Stomach (tissue), 9 donors: ENCODE measurements around the gene HNRNPUL1. TPM values are rescaled to one million over a fixed set of nuclear protein-coding genes. Genes with fewer than 3 reads are reported as not detected.

Source experiments
- DNase-seq, 2 donors: peaks; one replicate each; pipeline versions ENCODE4 v3.0.0 to v3.0.0-alpha.2; 2013 to 2019
- H3K27ac ChIP-seq, 5 donors: fragments of 200-600 bp in 4 of 5; sonication (generic) in 4 of 5; one replicate each; pipeline ENCODE4 v1.5.1; 2013 to 2019; ENCODE audit warnings: mild to moderate bottlenecking in 1 of 5, moderate library complexity in 1 of 5
- H3K27me3 ChIP-seq, 3 donors: fragments of 200-600 bp; sonication (generic); one replicate each; pipeline ENCODE4 v1.5.1; 2017 to 2019; ENCODE audit warnings: mixed run types in 1 of 3
- H3K36me3 ChIP-seq, 4 donors: fragments of 200-600 bp; sonication (generic); 1 replicate in 3 of 4; 2 replicates in 1 of 4; pipeline ENCODE4 v1.5.1; 2016 to 2019
- H3K4me1 ChIP-seq, 4 donors: fragments of 200-600 bp; sonication (generic); one replicate each; pipeline ENCODE4 v1.5.1; 2016 to 2019
- H3K4me3 ChIP-seq, 4 donors: fragments of 200-600 bp; sonication (generic) in 3 of 4; one replicate each; pipeline ENCODE4 v1.5.1; 2016 to 2019; ENCODE audit warnings: mild to moderate bottlenecking in 1 of 4
- H3K9me3 ChIP-seq, 4 donors: fragments of 200-600 bp; sonication (generic); one replicate each; pipeline ENCODE4 v1.5.1; 2016 to 2019
- CTCF ChIP-seq, 7 experiments: fragments of 450-650 bp in 4 of 7; fragments of 200-600 bp in 3 of 7; sonication (generic) in 3 of 7; IDR thresholded peaks; one replicate each; pipeline ENCODE4 v1.5.1; 2016 to 2019; ENCODE audit warnings: antibody characterized with exemption in 7 of 7, control low read depth in 2 of 7, mild to moderate bottlenecking in 1 of 7
- EP300 ChIP-seq: sonication (generic); formaldehyde crosslinking; IDR thresholded peaks from one replicate; pipeline ENCODE4 v1.6.1; 2017; ENCODE audit warnings: antibody characterized with exemption
- POLR2A ChIP-seq, 4 donors: fragments of 450-650 bp; IDR thresholded peaks; one replicate each; pipeline ENCODE4 v1.6.1; 2016; ENCODE audit warnings: antibody characterized with exemption in 4 of 4, control low read depth in 2 of 4, mild to moderate bottlenecking in 1 of 4, moderate library complexity in 1 of 4
- POLR2AphosphoS5 ChIP-seq, 3 donors: sonication (generic); formaldehyde crosslinking; IDR thresholded peaks; one replicate each; pipeline ENCODE4 v1.6.1; 2016; ENCODE audit warnings: antibody characterized with exemption in 3 of 3
- WGBS, 5 donors: extraction: QIAGEN DNeasy Blood & Tissue Kit in 3 of 5; methylation state at CpG; one replicate each; pipeline versions ENCODE4 v1.1.5 to v1.1.7; 2013 to 2018; 5-methylcytosine and 5-hydroxymethylcytosine counted together
- intact Hi-C: fragments of 100-400 bp; cut with DNase I; formaldehyde crosslinking; loops from one replicate; pipeline ENCODE4 v1.15.1; 2023; ENCODE audit warnings: low total_unique reads
- polyA plus RNA-seq, 3 donors: library from polyadenylated mRNA; stranded (reverse); fragments of 200-250 nt; gene quantifications; one replicate each; pipeline ENCODE4 v1.2.3, GENCODE V29; 2013
- total RNA-seq, 5 donors: library from RNA; depleted of rRNA; stranded (reverse); fragments of >200 nt; gene quantifications; one replicate each; pipeline versions ENCODE4 v1.1.0 to v1.2.3, GENCODE V29; 2014 to 2016
- donor health status: healthy with polysubstance abuse.
- donor health status: Bipolar disorder and iron deficiency.
- donor health status: healthy.

Gene HNRNPUL1
- total and polyA plus RNA-seq, 8 donors: 47.8 to 319 (median 91.8) TPM

DNA sequence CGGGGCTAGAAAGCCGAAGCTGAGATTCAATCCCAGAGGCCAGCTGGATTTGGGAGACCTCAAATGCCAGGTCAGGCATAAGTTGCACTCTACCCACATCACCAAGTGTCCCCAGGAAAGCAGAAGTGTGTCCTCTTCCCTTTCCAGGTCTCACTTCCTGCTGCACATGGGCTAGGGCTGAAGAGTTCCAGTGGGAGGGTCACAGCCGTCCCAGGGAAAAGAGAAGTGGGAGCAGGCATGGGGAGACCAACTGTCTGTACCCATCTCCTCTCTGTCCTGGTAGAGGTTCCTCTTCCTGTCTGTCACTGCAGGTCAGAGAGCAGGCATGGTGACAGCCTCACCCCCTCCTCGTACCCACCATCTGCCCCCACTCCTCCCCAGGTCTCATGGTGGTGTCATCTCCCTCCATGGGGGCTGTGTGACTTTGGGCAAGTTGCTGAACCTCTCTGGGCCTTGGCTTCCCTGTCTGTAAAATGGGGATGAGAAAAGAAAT, 30.4 kb upstream of the HNRNPUL1 start:
- peak in 1 of 2 donors; percentile 31 for DNase-seq
- intact Hi-C loops: no loop called here

DNA sequence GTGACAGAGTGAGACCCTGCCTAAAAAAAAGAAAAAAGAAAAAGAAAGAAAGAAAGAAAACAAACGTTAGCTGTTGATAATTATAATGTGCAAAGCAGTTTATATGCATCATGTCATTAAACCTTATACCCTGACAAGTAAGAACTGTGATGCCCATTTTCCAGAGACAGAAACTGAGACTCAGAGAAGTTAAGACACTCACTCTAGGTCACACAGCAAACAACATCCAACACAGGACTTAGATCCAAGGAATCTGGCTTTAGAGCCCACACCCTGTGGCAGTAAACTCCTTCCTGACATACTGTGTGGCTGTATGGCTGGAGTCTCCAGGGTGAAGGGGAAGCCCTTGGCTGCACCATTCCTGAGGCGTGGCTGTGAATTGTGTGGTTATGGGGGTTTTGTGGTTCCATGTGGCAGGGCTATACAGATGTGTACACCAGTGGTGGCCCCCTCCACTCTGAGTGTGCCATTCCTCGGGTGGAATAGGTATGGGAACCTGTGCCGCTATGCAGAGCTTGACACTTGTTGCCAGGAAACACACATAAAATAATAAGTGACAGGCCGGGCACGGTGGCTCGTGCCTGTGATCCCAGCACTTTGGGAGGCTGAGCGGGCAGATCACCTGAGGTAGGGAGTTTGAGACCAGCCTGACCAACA, 29.5 kb upstream of the HNRNPUL1 start:
- no peaks in the 10 kb centered on the region for H3K4me1 ChIP-seq
- DNase-seq: no peak
- intact Hi-C loops: no loop called here
- no peak overlapping the region for H3K4me3 ChIP-seq
- H3K27me3 ChIP-seq: no peaks in the 10 kb centered on the region
- no peaks in the 10 kb centered on the region for H3K9me3 ChIP-seq
- TF ChIP-seq POLR2A (IDR thresholded peaks at IDR 0.05) (no peak), EP300 (no peak), POLR2AphosphoS5 (IDR thresholded peaks at IDR 0.05) (no peak), CTCF (IDR thresholded peaks at IDR 0.05) (no peak)
- 81 to 85% (median 83%) methylated on average over 8 of the region's 8 CpGs for WGBS, 5 donors
- no peak overlapping the region for H3K27ac ChIP-seq
- H3K36me3 ChIP-seq: peaks cover 6 to 77% (median 52%) of the 10 kb centered on the region in 4 donors

More for the DNA sequence above, 30.4 kb upstream of the HNRNPUL1 start:
- Histone ChIP-seq H3K27ac (peak overlapping the region in 1 of 5 donors; percentile 44), H3K36me3 (peaks cover 0 to 69% (median 44%) of the 10 kb centered on the region in 4 donors), H3K4me3 (no peak overlapping the region), H3K27me3 (no peaks in the 10 kb centered on the region), H3K4me1 (peaks cover 0 to 5% (median 0%) of the 10 kb centered on the region in 4 donors), H3K9me3 (no peaks in the 10 kb centered on the region)
- 64 to 80% (median 72%) methylated on average over 4 of the region's 4 CpGs for WGBS, 5 donors
- TF ChIP-seq POLR2AphosphoS5 (IDR thresholded peaks at IDR 0.05) (no peak), EP300 (no peak), CTCF (IDR thresholded peaks at IDR 0.05) (no peak), POLR2A (IDR thresholded peaks at IDR 0.05) (no peak)

- H3K27ac ChIP-seq: no peak overlapping the region
- H3K9me3 ChIP-seq: no peaks in the 10 kb centered on the region
- H3K4me1 ChIP-seq: no peaks in the 10 kb centered on the region
- 74 to 89% (median 82%) methylated on average over 4 of the region's 4 CpGs for WGBS, 5 donors
- no peak for TF ChIP-seq POLR2A (IDR thresholded peaks at IDR 0.05)
- no peak for TF ChIP-seq EP300
- TF ChIP-seq POLR2AphosphoS5 (IDR thresholded peaks at IDR 0.05): no peak
- TF ChIP-seq CTCF (IDR thresholded peaks at IDR 0.05): no peak
- intact Hi-C loops: no loop called here
- no peaks in the 10 kb centered on the region for H3K27me3 ChIP-seq
- DNase-seq: no peak
- H3K4me3 ChIP-seq: no peak overlapping the region
- peaks cover 6 to 86% (median 59%) of the 10 kb centered on the region in 4 donors for H3K36me3 ChIP-seq
These were observed 28.7 kb upstream of the HNRNPUL1 start for GRCh38 chr19:41235480-41235879.

DNA sequence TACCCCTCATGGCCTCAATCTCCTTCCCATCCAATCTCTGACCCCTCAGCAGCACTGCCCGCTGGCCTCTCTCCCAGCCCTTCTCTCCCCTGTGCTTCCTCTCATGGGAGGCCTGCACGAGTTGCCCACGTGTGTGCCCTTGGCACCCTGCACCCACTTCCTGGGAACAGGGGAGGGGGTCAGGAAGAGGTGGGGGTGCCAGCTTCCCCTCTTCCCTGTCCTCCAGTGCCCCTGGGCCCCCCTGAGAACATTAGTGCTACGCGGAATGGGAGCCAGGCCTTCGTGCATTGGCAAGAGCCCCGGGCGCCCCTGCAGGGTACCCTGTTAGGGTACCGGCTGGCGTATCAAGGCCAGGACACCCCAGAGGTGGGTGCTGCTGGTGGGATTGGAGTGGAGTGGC, 25.9 kb upstream of the HNRNPUL1 start:
- no peaks in the 10 kb centered on the region for H3K9me3 ChIP-seq
- peaks cover 6 to 94% (median 73%) of the 10 kb centered on the region in 4 donors for H3K36me3 ChIP-seq
- 82 to 90% (median 84%) methylated on average over 10 of the region's 10 CpGs for WGBS, 5 donors
- no peak overlapping the region for H3K27ac ChIP-seq
- H3K4me3 ChIP-seq: no peak overlapping the region
- intact Hi-C loops: no loop called here
- no peak for TF ChIP-seq CTCF (IDR thresholded peaks at IDR 0.05)
- TF ChIP-seq EP300: no peak
- TF ChIP-seq POLR2AphosphoS5 (IDR thresholded peaks at IDR 0.05): no peak
- no peak for TF ChIP-seq POLR2A (IDR thresholded peaks at IDR 0.05)
- no peaks in the 10 kb centered on the region for H3K4me1 ChIP-seq
- H3K27me3 ChIP-seq: no peaks in the 10 kb centered on the region
- DNase-seq: no peak
